PFSK-1 (cell line): ENCODE results near the gene PET100.

Experiments used
- FOXP2 ChIP-seq: optimal IDR thresholded peaks from 2 replicates; pipeline ENCODE3; 2011; ENCODE audit warnings: borderline replicate concordance, control low read depth, inconsistent platforms; ENCODE audit not compliant: insufficient read depth; ENCODE audit errors: extremely low read length, extremely low read depth
- POLR2AphosphoS5 ChIP-seq: IDR thresholded peaks from 2 replicates; pipeline ENCODE4 v1.6.1; 2012; ENCODE audit warnings: low read depth, mild to moderate bottlenecking, control low read depth, low read length, moderate library complexity
- REST ChIP-seq, 2 experiments: IDR thresholded peaks; 2 replicates each; pipeline versions ENCODE4 v1.6.1 to v1.8.0; 2011 to 2012; ENCODE audit warnings: low read depth in 2 of 2, low read length in 2 of 2, control low read depth in 1 of 2, inconsistent platforms in 1 of 2, mild to moderate bottlenecking in 1 of 2, moderate library complexity in 1 of 2; ENCODE audit not compliant: insufficient read depth in 1 of 2
- SIN3A ChIP-seq: IDR thresholded peaks from 2 replicates; pipeline ENCODE4 v1.6.1; 2012; ENCODE audit warnings: mild to moderate bottlenecking, low read length, moderate library complexity, borderline replicate concordance; ENCODE audit not compliant: insufficient read depth
- TAF1 ChIP-seq: IDR thresholded peaks from 2 replicates; pipeline ENCODE4 v1.6.1; 2012; ENCODE audit warnings: low read length, control low read depth, borderline replicate concordance; ENCODE audit not compliant: insufficient read depth

The PET100 gene

DNA sequence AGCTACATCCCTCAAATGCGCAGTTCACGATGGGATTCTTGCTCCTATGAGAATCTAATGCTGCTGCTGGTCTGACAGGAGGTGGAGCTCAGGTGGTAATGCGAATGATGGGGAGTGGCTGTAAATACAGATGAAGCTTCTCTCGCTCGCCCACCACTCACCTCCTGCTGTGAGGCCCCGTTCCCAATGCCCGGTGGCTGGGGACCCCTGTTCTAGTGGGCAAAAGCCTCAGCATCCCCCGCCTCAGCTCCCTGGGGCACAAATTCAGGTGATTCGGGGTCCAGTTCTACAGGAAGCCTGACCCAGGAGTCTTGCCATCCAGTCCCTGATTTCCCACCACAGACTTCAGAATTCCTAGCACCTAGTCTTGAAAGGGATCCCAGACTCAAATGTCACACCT is 42.9 kb downstream of the PET100 start:
- TF ChIP-seq POLR2AphosphoS5 (no peak), FOXP2 (no peak), REST (IDR thresholded peaks at IDR 0.05; ENCODE audit: insufficient read depth in 1 of 2, low read depth in 2 of 2, low read length in 2 of 2) (no peak), TAF1 (no peak), SIN3A (no peak)

DNA sequence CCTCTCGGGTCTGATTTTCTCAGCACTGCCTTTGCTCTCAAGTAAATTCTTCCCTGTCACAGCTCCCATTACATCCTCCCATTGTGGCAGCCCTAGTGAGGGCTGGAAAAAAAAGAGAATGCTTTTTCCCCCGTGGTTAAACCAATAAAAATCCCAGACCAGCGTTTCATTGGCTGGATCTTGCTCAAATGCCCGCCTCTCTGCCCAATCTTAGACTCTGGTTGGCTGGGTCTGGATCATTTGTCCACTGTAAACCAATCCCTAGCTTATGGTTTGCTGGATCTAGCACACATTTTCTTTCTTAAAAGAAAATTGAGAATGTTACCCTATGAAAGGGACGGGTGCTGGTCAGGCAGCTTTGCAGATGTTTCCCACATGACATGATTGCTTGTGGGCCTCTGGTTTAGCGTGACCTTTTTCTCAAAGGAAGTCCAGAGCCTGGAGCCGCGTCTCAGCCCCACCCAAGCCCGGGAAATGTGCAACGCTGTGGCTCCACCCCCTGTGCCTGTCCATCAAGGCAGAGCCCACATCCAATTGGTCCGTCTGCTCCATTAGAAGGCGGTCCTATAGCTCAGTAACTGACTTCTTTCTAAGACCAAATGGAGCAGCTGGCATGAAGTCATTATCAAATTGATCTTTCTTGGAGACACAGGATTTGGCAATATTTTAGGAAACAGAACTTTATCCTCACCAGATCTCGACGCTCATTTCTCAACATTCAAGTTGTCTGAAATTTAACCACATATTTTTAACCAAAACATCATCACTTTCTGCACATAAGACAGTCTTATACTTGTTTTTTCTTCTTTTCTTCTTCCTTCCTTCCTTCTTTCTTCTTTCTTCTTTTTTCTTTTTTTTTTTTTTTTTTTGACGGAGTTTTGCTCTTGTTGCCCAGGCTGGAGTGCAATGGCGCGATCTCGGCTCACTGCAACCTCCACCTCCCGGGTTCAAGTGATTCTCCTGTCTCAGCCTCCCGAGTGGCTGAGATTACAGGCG is 44.7 kb downstream of the PET100 start:
- TF ChIP-seq SIN3A (no peak), POLR2AphosphoS5 (no peak), FOXP2 (no peak), TAF1 (no peak), REST (IDR thresholded peaks at IDR 0.05; ENCODE audit: insufficient read depth in 1 of 2, low read depth in 2 of 2, low read length in 2 of 2) (no peak)

GRCh38 chr19:7676376-7676775 is 46.8 kb downstream of the PET100 start:
- TF ChIP-seq POLR2AphosphoS5 (no peak), SIN3A (no peak)

- no peak for TF ChIP-seq SIN3A
- TF ChIP-seq REST (IDR thresholded peaks at IDR 0.05; ENCODE audit: insufficient read depth in 1 of 2, low read depth in 2 of 2, low read length in 2 of 2): no peak
- TF ChIP-seq POLR2AphosphoS5: no peak
- no peak for TF ChIP-seq TAF1
- no peak for TF ChIP-seq FOXP2
Observed at GRCh38 chr19:7676854-7677253, 47.3 kb downstream of the PET100 start, which contains the start of gene MCEMP1. Gene MCEMP1, plus strand, starts transcription at chr19:7677090. Its CDS starts 31 bp downstream, at chr19:7677121.

GRCh38 chr19:7677669-7678311 is 48.2 kb downstream of the PET100 start:
- no peak for TF ChIP-seq POLR2AphosphoS5

DNA sequence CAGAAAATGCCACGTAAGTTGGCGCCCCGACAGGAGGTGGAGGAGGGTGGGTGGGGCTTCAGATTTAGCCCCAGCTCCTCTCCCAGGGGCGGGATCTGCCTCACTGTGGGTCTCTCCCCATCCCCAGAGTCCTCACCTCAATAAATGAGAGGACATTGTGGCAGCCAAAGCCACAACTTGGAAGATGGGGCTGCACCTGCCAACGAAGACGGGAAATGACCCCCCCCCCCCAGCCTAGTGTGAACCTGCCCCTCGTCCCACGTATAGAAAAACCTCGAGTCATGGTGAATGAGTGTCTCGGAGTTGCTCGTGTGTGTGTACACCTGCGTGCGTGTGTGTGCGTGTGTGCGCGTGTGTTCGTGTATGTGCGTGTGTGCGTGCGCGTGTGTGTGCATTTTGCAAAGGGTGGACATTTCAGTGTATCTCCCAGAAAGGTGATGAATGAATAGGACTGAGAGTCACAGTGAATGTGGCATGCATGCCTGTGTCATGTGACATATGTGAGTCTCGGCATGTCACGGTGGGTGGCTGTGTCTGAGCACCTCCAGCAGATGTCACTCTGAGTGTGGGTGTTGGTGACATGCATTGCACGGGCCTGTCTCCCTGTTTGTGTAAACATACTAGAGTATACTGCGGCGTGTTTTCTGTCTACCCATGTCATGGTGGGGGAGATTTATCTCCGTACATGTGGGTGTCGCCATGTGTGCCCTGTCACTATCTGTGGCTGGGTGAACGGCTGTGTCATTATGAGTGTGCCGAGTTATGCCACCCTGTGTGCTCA is 49.6 kb downstream of the PET100 start:
- TF ChIP-seq FOXP2 (no peak), SIN3A (no peak), TAF1 (no peak), REST (IDR thresholded peaks at IDR 0.05; ENCODE audit: insufficient read depth in 1 of 2, low read depth in 2 of 2, low read length in 2 of 2) (no peak), POLR2AphosphoS5 (no peak)
